OCI-LY1 (cell line): ENCODE results near the gene HYAL4.

ENCODE experiments used
- H2AFZ ChIP-seq: fragments of 200-600 bp; sonication (generic), shearing (Covaris generic); 2 replicates; pipeline ENCODE4 v1.6.0; 2014; ENCODE audit warnings: antibody characterized with exemption, mild to moderate bottlenecking, low read length
- H3F3A ChIP-seq: fragments of 200-600 bp; sonication (generic), shearing (Covaris generic); 2 replicates; pipeline ENCODE4 v1.6.0; 2014; ENCODE audit warnings: mild to moderate bottlenecking, antibody characterized with exemption, low read length, moderate library complexity; ENCODE audit not compliant: insufficient read depth
- H3K27ac ChIP-seq: fragments of 200-600 bp; sonication (generic); 2 replicates; pipeline ENCODE4 v1.5.1; 2014; ENCODE audit warnings: low read length, mixed run types, mild to moderate bottlenecking, low read depth; ENCODE audit not compliant: poor library complexity, severe bottlenecking
- H3K27me3 ChIP-seq: fragments of 200-600 bp; sonication (generic); 2 replicates; pipeline ENCODE4 v1.6.0; 2014; ENCODE audit warnings: antibody characterized with exemption, mild to moderate bottlenecking, low read length, moderate library complexity; ENCODE audit not compliant: insufficient read depth
- H3K36me3 ChIP-seq: fragments of 200-600 bp; sonication (generic); 2 replicates; pipeline ENCODE4 v1.6.1; 2014; ENCODE audit warnings: mild to moderate bottlenecking, antibody characterized with exemption, low read length, moderate library complexity, mixed read lengths; ENCODE audit not compliant: insufficient read depth
- H3K4me1 ChIP-seq: fragments of 200-600 bp; sonication (generic); 2 replicates; pipeline ENCODE4 v1.5.1; 2014; ENCODE audit warnings: mild to moderate bottlenecking, low read length, moderate library complexity; ENCODE audit not compliant: insufficient read depth, severe bottlenecking
- H3K4me2 ChIP-seq: fragments of 200-600 bp; sonication (generic), shearing (Covaris generic); 2 replicates; pipeline ENCODE4 v1.6.1; 2014; ENCODE audit warnings: low read length
- H3K4me3 ChIP-seq: fragments of 200-600 bp; sonication (generic); 2 replicates; pipeline ENCODE4 v1.5.1; 2014; ENCODE audit warnings: low read length, low read depth, mild to moderate bottlenecking, mixed read lengths; ENCODE audit not compliant: poor library complexity, severe bottlenecking
- H3K79me2 ChIP-seq: fragments of 200-600 bp; shearing (Covaris generic); 2 replicates; pipeline ENCODE4 v1.6.1; 2016; ENCODE audit warnings: mixed run types, low read length, mixed read lengths; ENCODE audit not compliant: insufficient read depth
- H3K9ac ChIP-seq: fragments of 200-600 bp; sonication (generic), shearing (Covaris generic); 2 replicates; pipeline ENCODE4 v1.6.1; 2014; ENCODE audit warnings: mild to moderate bottlenecking, low read length, mixed read lengths
- H3K9me2 ChIP-seq: fragments of 200-600 bp; sonication (generic), shearing (Covaris generic); 2 replicates; pipeline ENCODE4 v1.6.1; 2014; ENCODE audit warnings: low read depth, mild to moderate bottlenecking, low read length, mixed read lengths
- H3K9me3 ChIP-seq: fragments of 200-600 bp; shearing (Covaris generic); 2 replicates; pipeline ENCODE4 v1.6.1; 2014; ENCODE audit warnings: low read length, mixed read lengths
- H4K20me1 ChIP-seq: fragments of 200-600 bp; sonication (generic), shearing (Covaris generic); 2 replicates; pipeline ENCODE4 v1.6.0; 2016; ENCODE audit warnings: mild to moderate bottlenecking, low read length; ENCODE audit not compliant: insufficient read depth
- EZH2 ChIP-seq: fragments of 200-600 bp; sonication (generic), shearing (Covaris generic); IDR thresholded peaks from 2 replicates; pipeline ENCODE4 v1.8.0; 2017; ENCODE audit warnings: borderline replicate concordance, mixed run types, mild to moderate bottlenecking, antibody characterized with exemption, low read length, moderate library complexity, mixed read lengths
- TF ChIP-seq, protein P1 (sequence below): fragments of 200-600 bp; sonication (generic), shearing (Covaris generic); IDR thresholded peaks from 2 replicates; pipeline ENCODE4 v1.5.1; 2017; ENCODE audit warnings: mild to moderate bottlenecking, antibody characterized with exemption, low read length, moderate library complexity, mixed read lengths

HYAL4 gene

DNA sequence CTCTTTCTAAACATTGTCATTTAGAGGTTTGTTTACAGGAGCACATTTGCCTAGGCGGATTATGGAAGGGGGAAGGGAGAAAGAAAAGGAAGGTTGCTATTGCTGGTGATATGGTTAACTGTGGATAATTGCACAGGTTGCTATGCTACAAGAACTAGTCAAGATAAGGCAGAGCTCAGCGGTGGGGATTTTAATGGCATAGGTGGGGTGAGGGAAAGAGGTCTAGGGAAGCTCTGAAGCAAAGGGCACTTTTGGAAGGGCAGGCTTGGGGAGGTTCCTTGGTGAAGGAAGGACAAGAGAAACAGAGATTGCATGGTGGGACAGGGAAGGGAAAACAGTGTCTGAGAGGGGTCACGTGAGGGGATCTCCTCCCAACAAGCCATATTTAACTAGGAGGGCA, 19.5 kb downstream of the HYAL4 start:
- Histone ChIP-seq H3K27me3 (no peaks in the 10 kb centered on the region), H3K9ac (no peak overlapping the region), H3K4me3 (no peak overlapping the region), H3K27ac (no peak overlapping the region), H4K20me1 (no peaks in the 10 kb centered on the region), H3K9me2 (no peaks in the 10 kb centered on the region), H3K4me1 (no peaks in the 10 kb centered on the region), H2AFZ (no peak overlapping the region), H3F3A (no peaks in the 10 kb centered on the region), H3K9me3 (no peaks in the 10 kb centered on the region), H3K79me2 (no peaks in the 10 kb centered on the region), H3K36me3 (no peaks in the 10 kb centered on the region), H3K4me2 (no peak overlapping the region)
- no peak for TF ChIP-seq EZH2
- TF ChIP-seq, protein P1, sequence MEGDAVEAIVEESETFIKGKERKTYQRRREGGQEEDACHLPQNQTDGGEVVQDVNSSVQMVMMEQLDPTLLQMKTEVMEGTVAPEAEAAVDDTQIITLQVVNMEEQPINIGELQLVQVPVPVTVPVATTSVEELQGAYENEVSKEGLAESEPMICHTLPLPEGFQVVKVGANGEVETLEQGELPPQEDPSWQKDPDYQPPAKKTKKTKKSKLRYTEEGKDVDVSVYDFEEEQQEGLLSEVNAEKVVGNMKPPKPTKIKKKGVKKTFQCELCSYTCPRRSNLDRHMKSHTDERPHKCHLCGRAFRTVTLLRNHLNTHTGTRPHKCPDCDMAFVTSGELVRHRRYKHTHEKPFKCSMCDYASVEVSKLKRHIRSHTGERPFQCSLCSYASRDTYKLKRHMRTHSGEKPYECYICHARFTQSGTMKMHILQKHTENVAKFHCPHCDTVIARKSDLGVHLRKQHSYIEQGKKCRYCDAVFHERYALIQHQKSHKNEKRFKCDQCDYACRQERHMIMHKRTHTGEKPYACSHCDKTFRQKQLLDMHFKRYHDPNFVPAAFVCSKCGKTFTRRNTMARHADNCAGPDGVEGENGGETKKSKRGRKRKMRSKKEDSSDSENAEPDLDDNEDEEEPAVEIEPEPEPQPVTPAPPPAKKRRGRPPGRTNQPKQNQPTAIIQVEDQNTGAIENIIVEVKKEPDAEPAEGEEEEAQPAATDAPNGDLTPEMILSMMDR = no peak

- Histone ChIP-seq H3K36me3 (no peaks in the 10 kb centered on the region), H3K9me2 (no peaks in the 10 kb centered on the region), H3K9me3 (no peaks in the 10 kb centered on the region), H3F3A (no peaks in the 10 kb centered on the region), H3K4me3 (no peak overlapping the region), H2AFZ (no peak overlapping the region), H3K79me2 (no peaks in the 10 kb centered on the region), H3K27me3 (no peaks in the 10 kb centered on the region), H3K9ac (no peak overlapping the region), H3K4me2 (no peak overlapping the region), H3K27ac (no peak overlapping the region), H3K4me1 (no peaks in the 10 kb centered on the region), H4K20me1 (no peaks in the 10 kb centered on the region)
- TF ChIP-seq, protein P1 = no peak
- TF ChIP-seq EZH2 = no peak
These were observed 20.0 kb downstream of the HYAL4 start for GRCh38 chr7:123864966-123865365.

- Histone ChIP-seq H3K79me2 (no peaks in the 10 kb centered on the region), H3K4me1 (no peaks in the 10 kb centered on the region), H3K4me2 (no peak overlapping the region), H3K36me3 (no peaks in the 10 kb centered on the region), H3K9me2 (no peaks in the 10 kb centered on the region), H3K27ac (no peak overlapping the region), H4K20me1 (no peaks in the 10 kb centered on the region), H2AFZ (no peak overlapping the region), H3K9ac (no peak overlapping the region), H3K4me3 (no peak overlapping the region), H3F3A (no peaks in the 10 kb centered on the region), H3K27me3 (no peaks in the 10 kb centered on the region), H3K9me3 (no peaks in the 10 kb centered on the region)
- no peak for TF ChIP-seq EZH2
- TF ChIP-seq, protein P1 = peak; percentile 96
These were observed 20.6 kb downstream of the HYAL4 start for GRCh38 chr7:123865517-123866117.
